ENCODE data around the gene RNF220. TPM values are rescaled to one million over a fixed set of nuclear protein-coding genes. Genes with fewer than 3 reads are reported as not detected.
A peak's percentile ranks its signal among the peaks of the same experiment; 100 is the strongest.

RNF220 gene
- total and polyA plus RNA-seq, 2 experiments from 2014 or later = 77.2 to 117 TPM

DNA sequence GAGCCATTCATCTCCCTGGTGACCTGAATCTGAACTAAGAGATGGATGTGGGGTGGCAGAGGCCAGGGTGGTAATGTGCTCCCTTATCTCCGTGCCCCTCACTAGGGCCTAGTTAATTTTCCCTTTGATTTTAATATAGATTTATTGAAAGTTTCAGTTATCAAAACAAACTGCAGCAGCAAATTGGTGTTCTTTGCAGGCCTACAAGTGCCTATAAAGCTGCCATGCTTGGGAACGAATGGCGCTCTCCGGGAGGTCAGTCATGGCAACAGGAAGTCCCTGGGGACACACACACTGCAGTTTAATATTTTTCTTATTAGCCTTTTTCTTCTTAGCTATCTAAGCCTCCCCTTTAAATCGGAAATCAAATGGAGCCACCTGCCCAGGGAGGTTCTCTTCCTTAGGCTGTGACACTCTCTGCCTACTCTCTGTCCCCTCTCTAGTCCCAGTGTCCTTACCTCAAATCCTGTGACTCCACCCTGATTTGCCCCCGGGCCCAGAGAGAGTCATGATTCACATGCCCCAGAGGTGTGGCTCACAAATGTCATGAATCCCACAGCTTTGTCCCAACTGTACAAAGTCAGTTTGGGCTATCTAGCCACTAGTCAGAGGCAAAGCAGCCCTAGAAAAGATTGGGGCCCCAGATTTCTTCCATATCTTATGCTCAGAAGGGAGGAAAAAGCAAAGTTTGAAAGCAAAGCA lies 45.7 kb upstream of the RNF220 start:
- H4K20me1 ChIP-seq (ENCODE audit: insufficient read depth, poor library complexity, severe bottlenecking) = no peaks in the 10 kb centered on the region
- no peak overlapping the region for H3K27ac ChIP-seq
- H3K4me1 ChIP-seq (ENCODE audit: insufficient read depth) = peaks cover 3% of the 10 kb centered on the region
- no peak overlapping the region for H3K4me3 ChIP-seq
- no peaks in the 10 kb centered on the region for H3K9me3 ChIP-seq (ENCODE audit: low read depth)
- no peaks in the 10 kb centered on the region for H3K27me3 ChIP-seq
- 77% methylated on average over 6 of the region's 6 CpGs for WGBS (ENCODE audit: low lambda C conversion rate, missing lambda C conversion rate)
- DNase-seq (ENCODE audit: low spot score) = no peak
- H3K36me3 ChIP-seq (replicated peaks; ENCODE audit: insufficient read depth, low read depth) = no peaks in the 10 kb centered on the region
- H3K79me2 ChIP-seq = peaks cover 5% of the 10 kb centered on the region
- no peak overlapping the region for H2AFZ ChIP-seq
- TF ChIP-seq EZH2phosphoT487 (IDR thresholded peaks at IDR 0.05; ENCODE audit: low read depth, severe bottlenecking, unreplicated experiment) = no peak
- no peak overlapping the region for H3K4me2 ChIP-seq
- no peaks in the 10 kb centered on the region for H3K9me2 ChIP-seq (replicated peaks; ENCODE audit: insufficient read depth)

GRCh38 chr1:44361478-44361877 lies 43.6 kb upstream of the RNF220 start:
- Histone ChIP-seq H4K20me1 (ENCODE audit: insufficient read depth, poor library complexity, severe bottlenecking) (no peaks in the 10 kb centered on the region), H3K9me3 (ENCODE audit: low read depth) (no peaks in the 10 kb centered on the region), H2AFZ (no peak overlapping the region), H3K4me1 (ENCODE audit: insufficient read depth) (no peaks in the 10 kb centered on the region), H3K36me3 (replicated peaks; ENCODE audit: insufficient read depth, low read depth) (no peaks in the 10 kb centered on the region), H3K79me2 (no peaks in the 10 kb centered on the region), H3K4me2 (no peak overlapping the region), H3K4me3 (no peak overlapping the region), H3K27ac (no peak overlapping the region), H3K9me2 (replicated peaks; ENCODE audit: insufficient read depth) (no peaks in the 10 kb centered on the region), H3K27me3 (peaks cover 2% of the 10 kb centered on the region)
- TF ChIP-seq EZH2phosphoT487 (IDR thresholded peaks at IDR 0.05; ENCODE audit: low read depth, severe bottlenecking, unreplicated experiment) (no peak), EZH2 (IDR thresholded peaks at IDR 0.05; ENCODE audit: borderline replicate concordance) (no peak)
- TF ChIP-seq, protein P1, sequence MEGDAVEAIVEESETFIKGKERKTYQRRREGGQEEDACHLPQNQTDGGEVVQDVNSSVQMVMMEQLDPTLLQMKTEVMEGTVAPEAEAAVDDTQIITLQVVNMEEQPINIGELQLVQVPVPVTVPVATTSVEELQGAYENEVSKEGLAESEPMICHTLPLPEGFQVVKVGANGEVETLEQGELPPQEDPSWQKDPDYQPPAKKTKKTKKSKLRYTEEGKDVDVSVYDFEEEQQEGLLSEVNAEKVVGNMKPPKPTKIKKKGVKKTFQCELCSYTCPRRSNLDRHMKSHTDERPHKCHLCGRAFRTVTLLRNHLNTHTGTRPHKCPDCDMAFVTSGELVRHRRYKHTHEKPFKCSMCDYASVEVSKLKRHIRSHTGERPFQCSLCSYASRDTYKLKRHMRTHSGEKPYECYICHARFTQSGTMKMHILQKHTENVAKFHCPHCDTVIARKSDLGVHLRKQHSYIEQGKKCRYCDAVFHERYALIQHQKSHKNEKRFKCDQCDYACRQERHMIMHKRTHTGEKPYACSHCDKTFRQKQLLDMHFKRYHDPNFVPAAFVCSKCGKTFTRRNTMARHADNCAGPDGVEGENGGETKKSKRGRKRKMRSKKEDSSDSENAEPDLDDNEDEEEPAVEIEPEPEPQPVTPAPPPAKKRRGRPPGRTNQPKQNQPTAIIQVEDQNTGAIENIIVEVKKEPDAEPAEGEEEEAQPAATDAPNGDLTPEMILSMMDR (IDR thresholded peaks at IDR 0.05; ENCODE audit: poor library complexity) = peak; percentile 28
- WGBS (ENCODE audit: low lambda C conversion rate, missing lambda C conversion rate) = 68% methylated on average over 4 of the region's 4 CpGs
- DNase-seq (ENCODE audit: low spot score) = peak; percentile 51

- DNase-seq (ENCODE audit: low spot score) = no peak
- WGBS (ENCODE audit: low lambda C conversion rate, missing lambda C conversion rate) = 86% methylated on average over 7 of the region's 7 CpGs
- TF ChIP-seq EZH2phosphoT487 (IDR thresholded peaks at IDR 0.05; ENCODE audit: low read depth, severe bottlenecking, unreplicated experiment) = no peak
- TF ChIP-seq EZH2 (IDR thresholded peaks at IDR 0.05; ENCODE audit: borderline replicate concordance) = no peak
- TF ChIP-seq, protein P1 (IDR thresholded peaks at IDR 0.05; ENCODE audit: poor library complexity) = no peak
Observed at GRCh38 chr1:44366371-44366975, 38.6 kb upstream of the RNF220 start.

GRCh38 chr1:44367944-44368343 lies 37.1 kb upstream of the RNF220 start:
- Histone ChIP-seq H3K79me2 (no peaks in the 10 kb centered on the region), H3K9me3 (ENCODE audit: low read depth) (no peaks in the 10 kb centered on the region), H3K4me3 (no peak overlapping the region), H3K27ac (no peak overlapping the region), H3K9me2 (replicated peaks; ENCODE audit: insufficient read depth) (no peaks in the 10 kb centered on the region), H4K20me1 (ENCODE audit: insufficient read depth, poor library complexity, severe bottlenecking) (no peaks in the 10 kb centered on the region), H2AFZ (no peak overlapping the region), H3K36me3 (replicated peaks; ENCODE audit: insufficient read depth, low read depth) (no peaks in the 10 kb centered on the region), H3K4me2 (no peak overlapping the region), H3K4me1 (ENCODE audit: insufficient read depth) (no peaks in the 10 kb centered on the region), H3K27me3 (peaks cover 3% of the 10 kb centered on the region)
- no peak for DNase-seq (ENCODE audit: low spot score)
- TF ChIP-seq EZH2 (IDR thresholded peaks at IDR 0.05; ENCODE audit: borderline replicate concordance) = no peak
- TF ChIP-seq EZH2phosphoT487 (IDR thresholded peaks at IDR 0.05; ENCODE audit: low read depth, severe bottlenecking, unreplicated experiment) = no peak
- TF ChIP-seq, protein P1 (IDR thresholded peaks at IDR 0.05; ENCODE audit: poor library complexity) = no peak
- WGBS (ENCODE audit: low lambda C conversion rate, missing lambda C conversion rate) = 93% methylated on average over 1 of the region's 1 CpG

More at GRCh38 chr1:44366371-44366975, 38.6 kb upstream of the RNF220 start:
- H2AFZ ChIP-seq = no peak overlapping the region
- peaks cover 3% of the 10 kb centered on the region for H3K27me3 ChIP-seq
- no peak overlapping the region for H3K4me3 ChIP-seq
- H4K20me1 ChIP-seq (ENCODE audit: insufficient read depth, poor library complexity, severe bottlenecking) = no peaks in the 10 kb centered on the region
- H3K4me1 ChIP-seq (ENCODE audit: insufficient read depth) = no peaks in the 10 kb centered on the region
- H3K9me3 ChIP-seq (ENCODE audit: low read depth) = no peaks in the 10 kb centered on the region
- no peaks in the 10 kb centered on the region for H3K79me2 ChIP-seq
- no peaks in the 10 kb centered on the region for H3K9me2 ChIP-seq (replicated peaks; ENCODE audit: insufficient read depth)
- H3K27ac ChIP-seq = no peak overlapping the region
- H3K4me2 ChIP-seq = no peak overlapping the region
- no peaks in the 10 kb centered on the region for H3K36me3 ChIP-seq (replicated peaks; ENCODE audit: insufficient read depth, low read depth)
